K562 (cell line): ENCODE measurements around the gene IFFO2. TPM values are rescaled to one million over a fixed set of nuclear protein-coding genes. Genes with fewer than 3 reads are reported as not detected.

ENCODE experiments used
- ATAC-seq: fragments of 200-7000 bp; cut with Tn5 transposase; 3 replicates; pipeline ENCODE4 v1.9.1; 2020; ENCODE audit warnings: moderate library complexity
- BruUV-seq: library from RNA; stranded (reverse); fragments of 400-500 nt; replicated peaks from 2 replicates; lab custom pipeline; 2021; lab: Mats Ljungman, UMichigan
- CTCF ChIA-PET: fragments of 300-600 bp; formaldehyde crosslinking; extraction: SDS; loops from one replicate; lab custom pipeline; 2021; ENCODE audit warnings: low intra/inter-chr PET ratio; lab: Yijun Ruan, JAX
- POLR2A ChIA-PET: fragments of 300-600, 350-650 bp; sonication (Branson Sonifier 250); formaldehyde crosslinking; extraction: SDS; loops from one replicate; lab custom pipeline; 2021; ENCODE audit warnings: antibody characterized with exemption, inconsistent platforms; lab: Yijun Ruan, JAX
- DNase-seq, 4 experiments: peaks; one replicate each; pipeline versions ENCODE4 v3.0.0 to v3.0.0-alpha.2; 2011 to 2018; ENCODE audit warnings: low spot score in 3 of 4, mixed read lengths in 3 of 4; ENCODE audit errors: extremely low read depth in 1 of 4
- FAIRE-seq: peaks from 2 replicates; lab custom pipeline; 2011; peaks lifted over from hg19 to GRCh38; lab: Jason Lieb, UNC
- H2AFZ ChIP-seq: 2 replicates; pipeline ENCODE4 v1.6.0; 2011; ENCODE audit warnings: low read depth, low read length, control low read depth, inconsistent platforms
- H3K27ac ChIP-seq: fragments of 200-600 bp; 3 replicates; pipeline ENCODE4 v1.8.0; 2011; ENCODE audit warnings: low read depth, mild to moderate bottlenecking, control low read depth, inconsistent platforms, low read length, moderate library complexity, mixed read lengths; ENCODE audit errors: extremely low read depth
- H3K27me3 ChIP-seq, 2 experiments: fragments of 300-600 bp in 1 of 2; 2 replicates in 1 of 2; 3 replicates in 1 of 2; pipeline versions ENCODE4 v1.6.0 to v1.8.0; 2011; ENCODE audit warnings: inconsistent platforms in 2 of 2, low read length in 2 of 2, mild to moderate bottlenecking in 1 of 2, mixed read lengths in 1 of 2, moderate library complexity in 1 of 2; ENCODE audit not compliant: control insufficient read depth in 2 of 2, insufficient read depth in 2 of 2
- H3K36me3 ChIP-seq: fragments of 300-600 bp; 3 replicates; pipeline ENCODE4 v1.8.0; 2011; ENCODE audit warnings: mild to moderate bottlenecking, low read length, inconsistent platforms; ENCODE audit not compliant: control insufficient read depth, insufficient read depth
- H3K4me1 ChIP-seq, 2 experiments: fragments of 200-600 bp in 1 of 2; replicated peaks in 1 of 2; 2 replicates in 1 of 2; 3 replicates in 1 of 2; pipeline versions ENCODE4 v1.5.1 to v1.8.0; 2011; ENCODE audit warnings: inconsistent platforms in 2 of 2, low read length in 2 of 2, mild to moderate bottlenecking in 1 of 2, mixed read lengths in 1 of 2, moderate library complexity in 1 of 2; ENCODE audit not compliant: control insufficient read depth in 2 of 2, insufficient read depth in 2 of 2
- H3K4me2 ChIP-seq: 2 replicates; pipeline ENCODE4 v1.6.1; 2011; ENCODE audit warnings: low read length, control low read depth, inconsistent platforms, mixed read lengths; ENCODE audit not compliant: insufficient read depth
- H3K4me3 ChIP-seq: fragments of 200-600 bp; sonication (generic), shearing (Covaris generic); 2 replicates; pipeline ENCODE4 v1.5.1; 2016; ENCODE audit warnings: control low read depth, inconsistent platforms
- H3K79me2 ChIP-seq: fragments of 200-600 bp; 3 replicates; pipeline ENCODE4 v1.8.0; 2011; ENCODE audit warnings: low read length, inconsistent platforms; ENCODE audit not compliant: control insufficient read depth, insufficient read depth
- H3K9ac ChIP-seq, 2 experiments: 2 replicates each; pipeline versions ENCODE4 v1.6.0 to v1.6.1; 2011; ENCODE audit warnings: low read depth in 2 of 2, low read length in 2 of 2, control low read depth in 1 of 2, inconsistent platforms in 1 of 2, mild to moderate bottlenecking in 1 of 2, mixed read lengths in 1 of 2; ENCODE audit not compliant: insufficient read depth in 1 of 2
- H3K9me1 ChIP-seq: one replicate; pipeline ENCODE4 v1.6.0; 2011; ENCODE audit warnings: inconsistent platforms, mild to moderate bottlenecking, low read length, moderate library complexity; ENCODE audit not compliant: control insufficient read depth, insufficient read depth
- H3K9me3 ChIP-seq: replicated peaks from 2 replicates; pipeline ENCODE4 v1.5.1; 2011; ENCODE audit warnings: low read depth, low read length, inconsistent platforms; ENCODE audit not compliant: control insufficient read depth, insufficient read depth
- H4K20me1 ChIP-seq: replicated peaks from 2 replicates; pipeline ENCODE4 v1.6.1; 2011; ENCODE audit warnings: low read length, inconsistent platforms, mixed read lengths; ENCODE audit not compliant: control insufficient read depth, insufficient read depth
- ETS2 ChIP-seq: IDR thresholded peaks from 2 replicates; pipeline ENCODE4 v1.6.1; 2016; ENCODE audit warnings: borderline replicate concordance, missing genetic modification characterization, mild to moderate bottlenecking, moderate library complexity, missing compliant biosample characterization; ENCODE audit not compliant: poor library complexity, severe bottlenecking
- ETV1 ChIP-seq: fragments of 450-650 bp; conservative IDR thresholded peaks from 2 replicates; pipeline ENCODE4 v1.6.1; 2016; ENCODE audit warnings: missing genetic modification characterization, control low read depth, low read depth, missing compliant biosample characterization
- FOXJ2 ChIP-seq: fragments of 200-800 bp; sonication (Bioruptor generic); IDR thresholded peaks from 2 replicates; pipeline ENCODE4 v1.6.1; 2016; ENCODE audit warnings: missing genetic modification characterization, missing compliant biosample characterization
- FOXM1 ChIP-seq, 2 experiments: fragments of 450-650 bp in 1 of 2; sonication (generic) in 1 of 2; formaldehyde crosslinking in 1 of 2; IDR thresholded peaks; 2 replicates each; pipeline versions ENCODE4 v1.6.1 to v1.9.0; 2017 to 2022; ENCODE audit warnings: low read depth in 2 of 2, mild to moderate bottlenecking in 2 of 2, missing genetic modification reagents in 1 of 2, moderate library complexity in 1 of 2
- NR2C1 ChIP-seq, 2 experiments: fragments of 450-650 bp; IDR thresholded peaks; 2 replicates each; pipeline ENCODE4 v1.6.1; 2017; ENCODE audit warnings: mild to moderate bottlenecking in 2 of 2, antibody characterized with exemption in 1 of 2, inconsistent platforms in 1 of 2, missing compliant biosample characterization in 1 of 2, missing genetic modification characterization in 1 of 2
- RAD21 ChIP-seq, 2 experiments: fragments of 250-450 bp in 1 of 2; fragments of 450-650 bp in 1 of 2; sonication (Bioruptor Pico) in 1 of 2; formaldehyde crosslinking in 1 of 2; IDR thresholded peaks in 1 of 2; conservative IDR thresholded peaks in 1 of 2; 2 replicates each; pipeline versions ENCODE4 v1.4.0 to v1.8.0; 2020 to 2022; ENCODE audit warnings: mild to moderate bottlenecking in 2 of 2, moderate library complexity in 1 of 2
- RFX1 ChIP-seq: fragments of 450-650 bp; IDR thresholded peaks from 2 replicates; pipeline ENCODE4 v1.6.1; 2016; ENCODE audit warnings: mild to moderate bottlenecking, moderate library complexity
- SPI1 ChIP-seq: IDR thresholded peaks from 2 replicates; pipeline ENCODE4 v1.6.1; 2011; ENCODE audit warnings: low read depth, low read length, control low read depth, borderline replicate concordance
- ZBTB40 ChIP-seq, 2 experiments: fragments of 450-650 bp in 1 of 2; sonication (generic) in 1 of 2; formaldehyde crosslinking in 1 of 2; IDR thresholded peaks; 2 replicates each; pipeline versions ENCODE4 v1.7.1 to v1.9.0; 2016 to 2022; ENCODE audit warnings: inconsistent platforms in 1 of 2, mild to moderate bottlenecking in 1 of 2, missing genetic modification reagents in 1 of 2
- ZNF24 ChIP-seq: fragments of 450-650 bp; IDR thresholded peaks from 2 replicates; pipeline ENCODE4 v1.6.1; 2016
- ZNF311 ChIP-seq: fragments of 250-450 bp; sonication (Bioruptor Pico); IDR thresholded peaks from 2 replicates; pipeline ENCODE4 v1.4.0; 2020; ENCODE audit warnings: mild to moderate bottlenecking, moderate library complexity
- WGBS: fragments of 100-300 bp; shearing (Covaris generic); methylation state at CpG from one replicate; pipeline ENCODE4 v1.1.6; 2016; ENCODE audit warnings: low coverage, mixed read lengths; ENCODE audit not compliant: insufficient coverage; ENCODE audit errors: missing lambda C conversion rate; 5-methylcytosine and 5-hydroxymethylcytosine counted together
- in situ Hi-C: fragments of 300-500 bp; cut with MboI; formaldehyde crosslinking; loops from 4 replicates; pipeline ENCODE4 v1.15.0; 2018; ENCODE audit warnings: inconsistent platforms, mixed read lengths
- intact Hi-C: fragments of 100-400 bp; cut with micrococcal nuclease; formaldehyde crosslinking; loops from 2 replicates; pipeline ENCODE4 v1.14.2; 2022
- polyA plus RNA-seq, 8 experiments: library from polyadenylated mRNA; depleted of rRNA in 4 of 8; stranded (reverse) in 5 of 8; unstranded in 3 of 8; fragments of >200 nt; fragmentation: Nextera tagmentation in 2 of 8; fragmentation: Illumina TruSeq in 1 of 8; extraction: Ambion mirVana in 2 of 8; extraction: Trizol in 1 of 8; gene quantifications; 2 replicates each; pipeline versions ENCODE4 v1.2.1 to v1.2.3, GENCODE V29; 2011 to 2014; ENCODE audit warnings: inconsistent platforms in 1 of 8, missing spikeins in 1 of 8
- total RNA-seq, 7 experiments: library from RNA; depleted of rRNA in 6 of 7; stranded (reverse); fragments of >200 nt in 6 of 7; fragmentation: Illumina TruSeq in 2 of 7; extraction: Trizol in 2 of 7; gene quantifications; 2 replicates each; pipeline versions ENCODE4 v1.2.1 to v1.2.3, GENCODE V29; 2011 to 2021; ENCODE audit warnings: low replicate concordance in 1 of 7

Gene IFFO2
- total and polyA plus RNA-seq, 9 of the 15 experiments (the other 6 are each of a cell fraction or from before 2014, with no cell fraction given): 0.15 to 1.0 (median 0.44) TPM; not detected in 2

DNA sequence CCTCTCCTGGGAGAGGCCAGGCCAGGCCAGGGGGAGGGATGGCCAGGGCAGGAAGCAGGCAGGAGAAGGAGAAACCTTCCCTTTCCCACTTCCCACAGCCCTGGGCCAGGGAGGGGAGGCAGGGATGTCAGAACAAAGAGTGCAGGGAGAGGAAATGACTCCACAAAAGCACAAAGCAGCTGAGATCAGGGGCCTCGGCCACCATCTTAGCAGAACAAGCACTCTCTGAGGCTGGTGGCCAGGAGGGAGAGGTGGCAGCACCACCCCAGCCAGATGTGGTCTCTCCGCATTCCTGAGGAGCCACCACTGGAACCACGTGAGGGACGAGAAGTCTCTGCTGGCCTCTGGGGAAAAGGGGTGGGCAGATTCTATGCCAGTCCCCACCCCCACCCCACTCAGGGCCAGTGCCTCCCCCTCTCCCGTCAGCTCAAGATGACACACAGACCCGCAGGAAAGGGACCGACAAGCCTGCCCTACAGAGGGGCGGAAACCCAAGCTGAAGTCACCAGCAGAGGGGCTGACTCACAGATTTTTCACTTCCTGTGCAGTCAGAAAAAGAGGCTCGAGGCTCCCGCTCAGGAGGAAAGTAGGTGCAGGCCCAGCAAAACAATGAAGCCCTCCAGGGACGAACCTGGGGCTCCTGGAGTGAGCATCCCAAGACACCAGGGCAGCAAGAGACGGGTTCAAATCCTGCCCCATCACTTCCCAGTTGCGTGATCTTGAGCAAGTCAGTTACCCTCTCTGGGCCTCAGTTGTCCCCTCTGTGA, 30.0 kb downstream of the IFFO2 start:
- peaks cover 18% of the 10 kb centered on the region for H4K20me1 ChIP-seq
- peaks cover 37 to 83% of the 10 kb centered on the region in 2 experiments for H3K27me3 ChIP-seq
- no peak overlapping the region for H3K4me2 ChIP-seq
- H3K27ac ChIP-seq: no peak overlapping the region
- H3K9ac ChIP-seq: peak overlapping the region in 1 of 2 experiments; percentile 61; a peak in 2 of 4 replicates
- H3K36me3 ChIP-seq: no peaks in the 10 kb centered on the region
- in situ Hi-C loops (no loop called here), intact Hi-C loops (no loop called here)
- no peak overlapping the region for H2AFZ ChIP-seq
- no peaks in the 10 kb centered on the region for H3K9me3 ChIP-seq
- no peaks in the 10 kb centered on the region for H3K79me2 ChIP-seq
- peak; percentile 74 for FAIRE-seq
- 9% methylated on average over 11 of the region's 13 CpGs for WGBS
- POLR2A ChIA-PET: interaction anchor here (0.6 kb wide), 2 partner anchors 18 to 436 kb away, joined by 3 to 4 read pairs; no protein-coding TSS in a partner anchor
- BruUV-seq: no TSS peak
- peak; percentile 57 to 64 (median 60) for DNase-seq
- ATAC-seq: peak; percentile 61
- no peaks in the 10 kb centered on the region for H3K9me1 ChIP-seq
- CTCF ChIA-PET: no interaction called here
- H3K4me3 ChIP-seq: no peak overlapping the region
- H3K4me1 ChIP-seq: peaks cover 19 to 20% of the 10 kb centered on the region in 2 experiments; a peak in 4 of 5 replicates
- no peak for TF ChIP-seq FOXM1 (IDR thresholded peaks at IDR 0.05; ENCODE audit: low read depth)
- TF ChIP-seq FOXM1 (CRISPR knock-in tag; IDR thresholded peaks at IDR 0.05; ENCODE audit: low read depth): 0 out of 2 replicates have a peak, but pooled peaks have one; percentile 21
- peak; percentile 34 for TF ChIP-seq SPI1
- peak; percentile 43 for TF ChIP-seq ETV1
- no peak for TF ChIP-seq NR2C1 (IDR thresholded peaks at IDR 0.05)
- peak; percentile 22; the same call in 1 of the 2 replicates for TF ChIP-seq NR2C1 (tag; IDR thresholded peaks at IDR 0.05)
- TF ChIP-seq ZBTB40 (IDR thresholded peaks at IDR 0.05): peak; percentile 68; the same call in 1 of the 2 replicates
- TF ChIP-seq ZBTB40 (CRISPR knock-in tag; IDR thresholded peaks at IDR 0.05): no peak
- no peak for TF ChIP-seq FOXJ2 (tag)
- TF ChIP-seq ZNF24: no peak
- no peak for TF ChIP-seq RAD21 (CRISPR knock-in tag; conservative IDR thresholded peaks at IDR 0.05 in 1 of 2, IDR thresholded peaks at IDR 0.05 in 1 of 2)
- TF ChIP-seq RFX1: no peak
- TF ChIP-seq ETS2: no peak
- no peak for TF ChIP-seq ZNF311 (CRISPR knock-in tag)
